Measurements from ENCODE around the gene MINDY2.

DNA sequence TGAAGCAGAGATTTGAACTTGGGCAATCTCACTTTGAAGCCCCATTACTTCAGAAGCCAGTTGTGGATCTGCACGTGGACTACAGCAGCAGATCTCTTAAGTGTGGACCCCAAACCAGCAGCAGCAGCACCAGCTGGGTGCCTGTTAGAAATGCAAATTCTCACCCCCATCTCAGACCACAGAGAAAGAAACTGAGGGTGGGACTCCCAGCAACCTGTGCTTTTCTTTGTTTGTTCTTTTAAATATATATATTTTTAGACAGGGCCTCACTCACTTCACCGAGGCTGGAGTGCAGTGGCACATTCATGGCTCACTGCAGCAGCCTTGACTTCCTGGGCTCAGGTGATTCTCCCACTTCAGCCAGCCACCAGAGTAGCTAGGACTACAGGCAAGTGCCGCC is 109.2 kb downstream of the MINDY2 start:
- TF ChIP-seq, protein P1, sequence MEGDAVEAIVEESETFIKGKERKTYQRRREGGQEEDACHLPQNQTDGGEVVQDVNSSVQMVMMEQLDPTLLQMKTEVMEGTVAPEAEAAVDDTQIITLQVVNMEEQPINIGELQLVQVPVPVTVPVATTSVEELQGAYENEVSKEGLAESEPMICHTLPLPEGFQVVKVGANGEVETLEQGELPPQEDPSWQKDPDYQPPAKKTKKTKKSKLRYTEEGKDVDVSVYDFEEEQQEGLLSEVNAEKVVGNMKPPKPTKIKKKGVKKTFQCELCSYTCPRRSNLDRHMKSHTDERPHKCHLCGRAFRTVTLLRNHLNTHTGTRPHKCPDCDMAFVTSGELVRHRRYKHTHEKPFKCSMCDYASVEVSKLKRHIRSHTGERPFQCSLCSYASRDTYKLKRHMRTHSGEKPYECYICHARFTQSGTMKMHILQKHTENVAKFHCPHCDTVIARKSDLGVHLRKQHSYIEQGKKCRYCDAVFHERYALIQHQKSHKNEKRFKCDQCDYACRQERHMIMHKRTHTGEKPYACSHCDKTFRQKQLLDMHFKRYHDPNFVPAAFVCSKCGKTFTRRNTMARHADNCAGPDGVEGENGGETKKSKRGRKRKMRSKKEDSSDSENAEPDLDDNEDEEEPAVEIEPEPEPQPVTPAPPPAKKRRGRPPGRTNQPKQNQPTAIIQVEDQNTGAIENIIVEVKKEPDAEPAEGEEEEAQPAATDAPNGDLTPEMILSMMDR (conservative IDR thresholded peaks at IDR 0.05), result no peak
- TF ChIP-seq EZH2 (IDR thresholded peaks at IDR 0.05; ENCODE audit: low read depth), result no peak
